NCI-H1092 (cell line): ENCODE results near the gene TSPAN19.

ENCODE experiments used
- DNase-seq: peaks from one replicate; lab custom pipeline; 2025; lab: John Stamatoyannopoulos, UW

Gene TSPAN19

GRCh38 chr12:85000729-85001128 lies 35.3 kb downstream of the TSPAN19 start:
- DNase-seq: no peak

- DNase-seq: no peak
These were observed 37.7 kb downstream of the TSPAN19 start for GRCh38 chr12:84998341-84998740.

GRCh38 chr12:84996759-84997158 lies 39.3 kb downstream of the TSPAN19 start:
- no peak for DNase-seq

GRCh38 chr12:84995641-84996040 lies 40.4 kb downstream of the TSPAN19 start:
- DNase-seq: no peak

GRCh38 chr12:84994426-84994825 lies 41.7 kb downstream of the TSPAN19 start:
- no peak for DNase-seq

- peak; percentile 24 for DNase-seq
These were observed 49.5 kb downstream of the TSPAN19 start for GRCh38 chr12:84986586-84986985.

GRCh38 chr12:84986117-84986516 lies 50.0 kb downstream of the TSPAN19 start:
- no peak for DNase-seq

GRCh38 chr12:84983289-84983688 lies 52.8 kb downstream of the TSPAN19 start:
- no peak for DNase-seq

GRCh38 chr12:84982888-84983287 lies 53.2 kb downstream of the TSPAN19 start:
- DNase-seq: no peak

GRCh38 chr12:84978921-84979320 lies 57.2 kb downstream of the TSPAN19 start:
- DNase-seq: no peak

GRCh38 chr12:84976133-84976532 lies 59.9 kb downstream of the TSPAN19 start:
- DNase-seq: no peak

GRCh38 chr12:84974155-84974815 lies 61.8 kb downstream of the TSPAN19 start:
- DNase-seq: no peak

- no peak for DNase-seq
These were observed 63.1 kb downstream of the TSPAN19 start for GRCh38 chr12:84973026-84973425.

GRCh38 chr12:84969226-84969625 lies 66.9 kb downstream of the TSPAN19 start:
- DNase-seq: no peak
